Measurements from ENCODE around the gene ATG4A. TPM values are rescaled to one million over a fixed set of nuclear protein-coding genes. Genes with fewer than 3 reads are reported as not detected.

The ATG4A gene, protein sequence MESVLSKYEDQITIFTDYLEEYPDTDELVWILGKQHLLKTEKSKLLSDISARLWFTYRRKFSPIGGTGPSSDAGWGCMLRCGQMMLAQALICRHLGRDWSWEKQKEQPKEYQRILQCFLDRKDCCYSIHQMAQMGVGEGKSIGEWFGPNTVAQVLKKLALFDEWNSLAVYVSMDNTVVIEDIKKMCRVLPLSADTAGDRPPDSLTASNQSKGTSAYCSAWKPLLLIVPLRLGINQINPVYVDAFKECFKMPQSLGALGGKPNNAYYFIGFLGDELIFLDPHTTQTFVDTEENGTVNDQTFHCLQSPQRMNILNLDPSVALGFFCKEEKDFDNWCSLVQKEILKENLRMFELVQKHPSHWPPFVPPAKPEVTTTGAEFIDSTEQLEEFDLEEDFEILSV
- 1 to 10 TPM; 9.4 to 9.7 TPM for total RNA-seq

GRCh38 chrX:108091264-108091877 lies at the start of gene ATG4A, which contains the start of gene PSMD10:
Gene ATG4A, plus strand, starts transcription at chrX:108091778. Its CDS starts 49 bp downstream, at chrX:108091827.
Gene PSMD10, minus strand, starts transcription at chrX:108091542. Its CDS starts 22 bp downstream, at chrX:108091520.
- POLR2A ChIA-PET, result interaction anchor here (0.8 to 0.9 kb wide), 2 partner anchors 462 to 463 kb away, joined by 4 to 5 read pairs; partner anchors contain the start of gene PRPS1
- CTCF ChIA-PET, result interaction anchor here (0.8 to 1.2 kb wide), 2 partner anchors 12 to 71 kb away, joined by 3 read pairs; no protein-coding TSS in a partner anchor

GRCh38 chrX:108044554-108045256 lies 46.9 kb upstream of the ATG4A start, which contains the start of gene VSIG1:
Gene VSIG1, plus strand, starts transcription at chrX:108045065. Its CDS starts 66 bp downstream, at chrX:108045131.
- CTCF ChIA-PET, result no interaction called here
- POLR2A ChIA-PET, result no interaction called here

DNA sequence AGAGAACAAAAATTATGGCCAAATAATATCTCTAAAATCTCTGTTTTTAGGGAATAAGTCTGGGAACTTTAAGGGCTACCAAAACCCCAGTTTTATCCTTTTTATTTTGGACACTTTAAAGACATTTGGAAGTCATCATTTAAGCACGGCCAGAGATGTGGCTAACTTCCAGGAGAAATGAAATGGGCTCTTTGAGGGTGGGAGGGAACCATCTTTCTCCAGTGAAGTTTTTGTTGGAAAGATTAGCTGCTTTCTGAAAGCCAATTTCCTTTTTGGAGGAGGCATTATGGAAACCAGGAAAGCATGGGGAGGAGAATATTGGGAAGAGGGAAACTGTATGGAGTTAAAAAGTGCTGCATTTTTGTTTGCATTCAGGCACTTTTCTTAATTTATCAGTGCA lies 41.9 kb upstream of the ATG4A start:
- POLR2A ChIA-PET, result no interaction called here
- CTCF ChIA-PET, result no interaction called here

DNA sequence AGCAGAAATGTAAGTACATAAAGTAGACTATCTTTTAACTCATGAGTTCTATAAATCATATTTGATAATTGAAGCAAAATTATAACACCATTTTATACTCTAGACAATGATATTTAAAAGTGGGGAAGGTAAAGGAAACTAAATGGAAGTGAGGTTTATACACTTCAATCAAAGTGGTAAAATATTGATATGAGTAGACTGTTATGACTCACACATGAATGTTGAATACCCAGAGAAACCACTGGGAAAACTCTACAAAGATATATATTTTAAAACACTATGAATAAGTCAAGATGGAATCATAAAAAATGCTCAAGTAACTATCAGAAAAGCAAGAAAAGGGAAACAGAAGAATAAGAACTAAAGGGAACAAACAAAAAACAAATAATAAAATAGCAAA lies 38.4 kb upstream of the ATG4A start:
- ChIA-PET POLR2A (no interaction called here), CTCF (interaction anchor here (1.6 kb wide), 1 partner anchor 33 kb away, joined by 3 read pairs; no protein-coding TSS in a partner anchor)

DNA sequence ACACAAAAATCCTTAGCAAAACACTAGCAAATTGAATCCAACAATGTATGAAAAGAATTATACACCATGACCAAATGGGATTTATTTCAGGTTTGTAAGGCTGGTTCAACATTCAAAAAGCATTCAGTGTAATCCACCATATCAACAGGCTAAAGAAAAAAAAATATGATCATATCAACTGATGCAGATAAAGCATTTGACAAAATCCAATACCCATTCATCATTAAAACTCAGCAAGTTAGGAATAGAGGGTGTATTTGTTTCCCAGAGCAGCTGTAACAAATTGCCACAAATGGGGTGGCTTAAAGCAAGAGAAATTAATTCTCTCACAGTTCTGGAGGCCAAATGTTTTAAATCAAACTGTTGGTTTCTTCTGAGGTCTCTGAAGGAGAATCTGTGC lies 36.0 kb upstream of the ATG4A start:
- ChIA-PET CTCF (no interaction called here), POLR2A (no interaction called here)

DNA sequence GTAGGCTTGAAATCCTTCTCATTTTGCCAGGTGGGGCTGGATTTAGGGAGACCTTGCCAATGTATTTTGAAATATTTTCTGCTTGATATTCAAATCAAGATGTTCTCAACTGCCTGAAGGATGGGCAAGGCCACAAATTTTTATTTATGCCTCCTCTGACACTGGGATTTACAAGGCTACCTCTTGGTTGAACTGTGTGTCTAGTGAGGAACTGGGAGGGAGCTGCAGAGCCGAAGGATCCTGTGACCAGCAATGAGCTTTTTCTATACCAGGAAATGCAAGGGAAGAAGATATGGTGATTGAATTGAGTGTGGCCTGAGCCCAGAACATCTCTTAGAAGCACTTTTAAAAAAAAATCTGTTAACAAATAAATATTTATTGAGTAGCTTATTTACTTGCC lies 31.8 kb upstream of the ATG4A start:
- ChIA-PET POLR2A (no interaction called here), CTCF (no interaction called here)

DNA sequence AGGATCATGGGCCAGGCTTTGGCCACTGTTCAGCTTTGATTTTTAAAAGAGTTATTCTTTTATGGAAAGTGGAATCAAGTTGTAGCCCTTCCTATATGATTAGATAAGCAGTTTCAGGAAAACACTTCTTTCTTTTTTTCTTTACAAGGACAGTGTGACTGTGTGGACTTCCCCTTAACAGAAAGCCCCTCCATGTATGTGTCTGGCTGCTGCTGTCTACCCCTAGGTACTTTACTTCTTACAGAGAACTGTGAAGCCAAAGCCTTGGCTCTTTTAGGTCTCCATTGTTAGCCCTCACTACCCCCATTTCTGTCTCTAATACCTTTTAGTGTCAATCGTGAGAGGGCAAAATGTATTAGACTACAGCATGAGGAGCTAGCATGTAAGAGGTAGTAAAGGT lies 27.6 kb upstream of the ATG4A start:
- ChIA-PET CTCF (no interaction called here), POLR2A (no interaction called here)

DNA sequence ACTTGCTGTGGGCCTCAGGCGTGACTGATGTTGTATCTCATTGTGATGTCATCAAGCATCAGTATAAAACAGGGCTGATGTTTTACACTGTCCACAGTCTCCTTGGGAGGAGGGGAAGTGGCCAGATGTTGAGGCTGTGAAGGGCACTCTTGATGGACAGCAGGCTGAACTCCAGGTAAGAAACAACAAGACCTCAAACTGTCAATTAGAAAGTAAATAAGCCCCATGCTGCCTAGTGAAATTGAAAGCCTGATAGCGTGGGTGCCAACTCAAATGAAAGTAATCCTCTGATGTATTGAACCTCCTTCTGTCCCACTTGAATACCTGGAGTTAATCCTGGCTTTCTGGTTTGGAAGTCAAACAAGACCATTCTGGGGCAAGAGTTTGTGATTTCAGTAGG lies 27.0 kb upstream of the ATG4A start:
- CTCF ChIA-PET, result no interaction called here
- POLR2A ChIA-PET, result no interaction called here

- ChIA-PET POLR2A (no interaction called here), CTCF (no interaction called here)
These were observed 23.5 kb upstream of the ATG4A start for GRCh38 chrX:108068121-108068520.

DNA sequence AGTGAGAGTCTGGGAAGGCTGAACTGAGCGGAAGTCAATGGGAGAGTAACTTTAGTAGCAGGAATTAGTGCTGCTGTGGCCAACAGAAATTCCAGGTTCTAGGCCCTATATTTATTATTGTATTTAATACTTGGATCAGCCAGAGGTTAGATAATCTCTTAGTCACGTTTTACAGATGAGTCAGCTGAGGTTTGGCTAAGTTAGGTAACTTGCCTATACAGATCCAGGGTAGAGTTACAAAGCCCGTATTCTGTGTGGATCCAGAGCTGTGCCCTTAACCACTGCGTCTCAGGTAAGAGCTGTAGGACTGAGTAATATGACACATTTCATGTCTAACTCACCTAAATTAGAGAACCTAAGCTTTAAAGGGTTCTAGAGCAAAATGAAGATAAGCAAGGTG lies 20.7 kb upstream of the ATG4A start:
- ChIA-PET CTCF (interaction anchor here (0.8 to 1.5 kb wide), 2 partner anchors 50 to 398 kb away, joined by 3 to 5 read pairs; no protein-coding TSS in a partner anchor), POLR2A (interaction anchor here (0.6 kb wide), 1 partner anchor 329 kb away, joined by 3 read pairs; no protein-coding TSS in a partner anchor)

GRCh38 chrX:108071578-108071977 lies 20.0 kb upstream of the ATG4A start:
- CTCF ChIA-PET, result no interaction called here
- POLR2A ChIA-PET, result no interaction called here

DNA sequence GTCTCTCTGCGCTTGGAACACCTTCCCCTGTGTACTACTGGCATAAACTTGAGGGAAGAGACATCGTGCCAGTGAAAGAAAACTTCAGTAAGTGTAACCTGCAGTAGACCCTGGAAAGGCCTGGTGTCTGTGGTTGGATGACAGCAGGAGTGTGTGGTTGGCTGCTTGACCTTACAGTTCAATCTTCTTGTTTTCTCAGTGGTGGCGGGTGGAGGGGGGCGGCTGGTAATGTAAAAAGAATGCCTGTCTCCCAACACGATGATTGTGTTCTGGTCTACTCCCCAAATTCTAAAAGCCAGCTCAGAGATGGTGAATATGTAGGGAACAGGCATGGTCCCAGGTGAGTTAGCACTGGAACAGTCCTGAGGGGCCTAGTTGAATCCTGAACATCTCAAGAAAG lies 18.8 kb upstream of the ATG4A start:
- CTCF ChIA-PET, result interaction anchor here (1.1 kb wide), 1 partner anchor 9 kb away, joined by 3 read pairs; no protein-coding TSS in a partner anchor
- POLR2A ChIA-PET, result no interaction called here

DNA sequence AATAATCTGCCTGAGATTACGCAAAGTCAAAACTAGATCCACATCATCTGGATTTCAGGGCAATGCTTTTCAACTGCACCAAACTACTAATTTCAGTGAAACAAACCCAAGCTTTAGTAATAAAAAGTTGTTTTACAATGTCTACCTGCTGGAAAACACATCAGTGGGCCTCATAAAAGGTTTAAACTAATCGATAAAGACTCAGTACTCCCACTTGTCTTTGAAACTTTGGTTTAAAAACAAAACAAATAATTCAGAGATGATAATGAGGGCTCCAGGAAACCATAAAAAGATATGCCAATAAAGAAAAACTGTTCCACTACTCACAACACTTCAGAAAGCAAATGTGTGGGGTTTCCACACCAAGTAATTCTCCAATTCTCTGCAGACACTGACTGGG lies 10.5 kb upstream of the ATG4A start:
- CTCF ChIA-PET, result interaction anchor here (0.7 kb wide), 1 partner anchor 9 kb away, joined by 3 read pairs; no protein-coding TSS in a partner anchor
- POLR2A ChIA-PET, result no interaction called here

GRCh38 chrX:108087792-108088191 lies 3.8 kb upstream of the ATG4A start:
- POLR2A ChIA-PET, result no interaction called here
- CTCF ChIA-PET, result no interaction called here

DNA sequence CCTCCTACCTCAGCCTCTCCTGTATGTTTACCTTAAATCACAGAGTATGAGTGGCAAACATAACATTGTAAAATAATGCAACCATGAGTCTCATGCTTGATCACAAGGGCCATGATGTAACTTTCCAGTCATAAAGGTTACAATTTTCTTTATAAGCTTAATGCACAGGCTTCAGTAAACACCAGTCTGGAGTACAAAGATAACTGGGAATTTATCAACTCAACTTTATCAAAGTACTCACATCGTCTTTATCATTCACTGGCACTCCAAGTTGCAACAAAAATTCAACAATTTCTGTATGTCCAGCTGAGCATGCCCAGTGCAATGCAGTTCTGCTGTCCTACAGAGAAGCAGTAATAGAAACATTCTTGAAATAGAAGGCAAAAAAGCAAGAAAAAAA lies 3.1 kb upstream of the ATG4A start:
- ChIA-PET POLR2A (no interaction called here), CTCF (no interaction called here)

DNA sequence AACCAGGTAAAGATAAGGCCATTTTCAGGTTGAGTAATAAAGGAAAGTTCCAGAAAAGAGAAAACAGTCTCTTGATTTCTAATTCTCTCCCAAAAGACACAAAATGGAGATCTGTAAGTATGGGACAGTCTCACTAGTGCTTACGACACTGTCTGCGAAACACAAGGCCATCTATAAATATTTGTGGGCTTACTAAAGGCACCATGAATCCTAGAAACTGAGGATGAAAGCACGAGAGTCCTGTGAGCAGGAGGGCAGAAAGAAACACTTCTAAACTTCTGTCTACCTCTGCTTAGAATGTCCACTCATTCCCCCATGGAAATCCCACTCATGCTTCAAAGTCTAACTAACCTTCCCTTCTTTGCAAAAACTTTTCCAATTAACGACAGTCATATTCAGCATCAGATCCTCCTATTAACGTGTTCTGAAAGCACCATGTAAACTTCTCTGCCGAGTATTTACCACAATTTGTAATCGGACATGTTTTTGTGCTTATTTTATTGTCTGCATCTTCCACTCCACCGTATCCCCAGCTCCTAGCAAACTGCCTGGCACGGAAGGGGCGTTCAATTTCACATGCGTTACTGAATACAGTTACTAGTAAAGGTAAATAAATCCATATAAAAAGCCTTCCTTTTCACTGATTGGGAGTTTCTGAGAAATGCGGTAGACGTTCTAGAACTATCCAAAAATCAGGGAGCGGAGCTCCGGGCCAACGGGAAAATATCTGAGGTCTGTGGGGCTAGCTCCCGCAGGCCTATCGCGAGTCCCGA lies 901 bp upstream of the ATG4A start:
- ChIA-PET POLR2A (interaction anchor here (0.8 kb wide), 1 partner anchor 462 kb away, joined by 5 read pairs; the partner anchor contains the start of gene PRPS1), CTCF (interaction anchor here (0.8 kb wide), 1 partner anchor 12 kb away, joined by 3 read pairs; no protein-coding TSS in a partner anchor)

GRCh38 chrX:108091878-108092291 lies 307 bp downstream of the ATG4A start:
- CTCF ChIA-PET, result interaction anchor here (1.2 kb wide), 1 partner anchor 71 kb away, joined by 3 read pairs; no protein-coding TSS in a partner anchor
- POLR2A ChIA-PET, result interaction anchor here (0.9 kb wide), 1 partner anchor 463 kb away, joined by 4 read pairs; no protein-coding TSS in a partner anchor

DNA sequence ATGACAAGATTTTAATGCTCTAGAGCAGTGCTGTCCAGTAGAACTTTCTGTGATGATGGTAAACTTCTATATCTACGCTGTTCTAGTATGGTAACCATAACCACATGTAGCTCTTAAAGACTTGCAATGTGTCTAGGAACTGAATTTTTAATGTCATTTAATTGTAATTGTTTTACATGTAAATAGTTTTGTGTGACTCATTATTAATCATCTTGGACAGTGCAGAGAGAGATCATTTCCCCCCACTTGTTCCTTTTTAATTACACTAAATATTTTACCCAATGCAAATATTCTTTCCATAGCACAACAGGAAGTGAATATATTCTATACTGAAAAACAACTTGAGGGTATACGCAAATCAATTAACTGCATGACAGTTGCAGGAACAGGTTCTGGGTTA lies 5.8 kb downstream of the ATG4A start:
- CTCF ChIA-PET, result no interaction called here
- POLR2A ChIA-PET, result no interaction called here

DNA sequence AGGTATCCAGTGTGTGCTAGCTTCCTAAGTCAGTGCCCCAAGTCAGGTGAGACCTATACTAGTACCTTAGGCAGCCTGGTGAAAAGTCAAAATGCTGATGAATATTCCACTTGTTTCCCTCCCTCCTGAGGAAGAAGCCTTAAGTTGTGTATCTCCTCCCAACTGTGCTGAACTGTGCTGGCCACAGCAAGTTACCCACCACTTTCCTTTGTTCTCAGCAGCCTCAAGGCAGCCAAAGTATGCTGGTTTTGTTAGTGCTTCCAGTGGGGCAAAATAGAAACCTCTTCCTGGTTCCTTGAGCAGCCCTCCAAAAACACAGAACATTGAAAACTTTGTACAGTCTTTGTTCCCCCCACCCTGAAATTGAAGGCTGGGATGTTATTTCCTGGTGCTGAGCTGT lies 13.9 kb downstream of the ATG4A start:
- ChIA-PET CTCF (no interaction called here), POLR2A (no interaction called here)

All from activated CD8-positive, alpha-beta memory T cell treated with anti-CD3 and anti-CD28 coated beads for 36 hours (primary cell).